Suppressor macrophage treated with lipopolysaccharide for 4 hours (primary cell): ENCODE measurements around the gene KIF13A.
"Not testable (repeated sequence)": the region's sequence is repeated elsewhere in the genome, so short reads cannot be mapped to it uniquely, and the experiment has no call there.

Experiments used
- DNase-seq: peaks from one replicate; pipeline ENCODE4 v3.0.0-alpha.2; 2020

KIF13A gene

DNA sequence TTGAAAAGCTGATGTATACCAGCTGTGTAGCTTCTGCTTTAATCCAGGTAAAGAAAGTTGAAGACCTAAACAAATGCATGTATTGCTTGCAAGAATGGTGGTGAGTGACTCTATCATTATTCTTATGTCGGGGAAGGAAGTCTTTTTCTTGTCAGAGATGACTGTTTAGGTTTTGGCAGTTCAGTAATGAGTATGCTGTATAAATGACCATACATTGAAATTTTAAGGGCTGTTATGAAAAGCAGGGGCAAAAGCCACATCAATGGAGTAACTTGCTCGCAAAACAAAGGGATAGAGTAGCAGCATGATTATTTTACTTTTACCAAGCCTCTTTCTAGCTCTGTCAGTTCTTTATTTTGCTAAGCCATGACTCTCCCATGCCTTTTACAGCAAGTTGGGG lies 224.8 kb downstream of the KIF13A start:
- no peak for DNase-seq

- no peak for DNase-seq
Measured at GRCh38 chr6:17758119-17758518, 229.3 kb downstream of the KIF13A start.

DNA sequence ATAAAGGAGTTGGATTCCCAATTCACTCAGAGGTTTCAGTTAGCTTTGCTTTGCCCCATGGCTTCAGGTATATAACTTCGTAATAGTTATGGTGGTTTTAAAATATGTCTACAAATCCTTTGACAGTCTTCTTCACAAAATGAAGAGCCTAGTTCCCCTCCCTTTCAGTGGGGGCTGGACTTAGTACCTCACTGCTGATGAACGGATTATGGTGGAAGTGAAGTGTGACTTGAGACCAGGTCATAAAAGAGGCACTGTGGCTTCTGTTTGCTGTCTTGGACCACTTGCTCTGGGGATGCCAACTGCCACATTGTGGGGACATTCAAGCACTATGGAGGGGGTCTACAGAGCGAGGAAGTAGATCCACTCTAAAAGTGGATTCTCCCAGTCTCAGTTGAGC lies 233.2 kb downstream of the KIF13A start:
- no peak for DNase-seq

GRCh38 chr6:17745324-17745723 lies 242.1 kb downstream of the KIF13A start:
- DNase-seq, result not testable (repeated sequence)

GRCh38 chr6:17744757-17745308 lies 242.6 kb downstream of the KIF13A start:
- DNase-seq, result not testable (repeated sequence)

DNA sequence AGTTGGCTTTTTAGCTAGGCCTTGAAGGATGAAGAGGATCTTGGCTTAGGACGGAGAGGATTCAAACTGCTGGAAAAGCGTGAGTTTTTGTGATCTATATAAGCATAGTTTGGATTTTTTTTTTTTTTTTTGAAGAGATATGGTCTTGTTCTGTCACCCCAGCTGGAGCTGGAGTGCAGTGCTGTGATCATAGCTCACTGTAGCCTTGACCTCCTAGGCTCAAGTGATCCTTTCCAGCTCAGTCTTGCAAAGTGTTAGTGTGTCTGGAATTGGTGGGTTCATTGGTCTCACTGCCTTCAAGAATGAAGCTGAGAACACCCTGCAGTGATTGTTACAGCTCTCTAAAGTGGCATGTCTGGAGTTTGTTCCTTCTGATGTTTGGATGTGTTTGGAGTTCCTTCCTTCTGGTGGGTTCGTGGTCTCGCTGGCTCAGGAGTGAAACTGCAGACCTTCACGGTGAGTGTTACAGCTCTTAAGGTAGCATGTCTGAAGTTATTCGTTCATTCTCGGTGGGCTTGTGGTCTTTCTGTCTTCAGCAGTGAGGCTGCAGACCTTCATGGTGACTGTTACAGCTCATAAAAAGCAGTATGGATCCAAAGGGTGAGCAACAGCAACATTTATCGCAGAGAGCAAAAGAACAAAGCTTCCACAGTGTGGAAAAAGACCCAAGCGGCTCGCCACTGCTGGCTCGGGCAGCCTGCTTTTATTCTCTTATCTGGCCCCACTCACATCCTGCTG lies 243.2 kb downstream of the KIF13A start:
- no peak for DNase-seq

- no peak for DNase-seq
Measured at GRCh38 chr6:17741507-17741906, 245.9 kb downstream of the KIF13A start.

- DNase-seq, result no peak
Measured at GRCh38 chr6:17740559-17741220, 246.7 kb downstream of the KIF13A start.

DNA sequence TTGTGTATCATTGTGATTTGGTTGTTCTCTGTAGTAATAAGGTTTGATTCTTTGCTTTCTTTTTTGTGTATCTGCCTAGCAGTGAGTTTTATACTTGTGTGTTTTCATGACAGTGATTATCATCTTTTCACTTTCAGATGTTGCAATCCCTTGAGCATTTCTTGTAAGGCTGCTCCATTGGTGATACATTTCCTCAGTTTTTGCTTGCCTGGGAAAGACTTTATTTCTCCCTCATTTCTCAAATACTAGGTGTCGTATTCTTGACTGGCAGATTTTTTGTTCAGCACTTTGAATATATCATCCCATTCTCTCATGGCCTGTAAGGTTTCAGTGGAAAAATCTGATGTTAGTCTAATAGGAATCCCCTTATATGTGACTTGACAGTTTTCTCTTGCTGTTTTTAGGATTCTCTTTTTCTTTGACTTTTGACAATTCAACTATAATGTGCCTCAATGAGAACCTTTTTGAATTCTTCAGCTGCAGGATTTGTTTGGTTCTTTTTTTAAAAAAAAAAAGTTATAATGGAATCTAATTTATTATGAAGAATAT lies 249.7 kb downstream of the KIF13A start:
- DNase-seq, result no peak

DNA sequence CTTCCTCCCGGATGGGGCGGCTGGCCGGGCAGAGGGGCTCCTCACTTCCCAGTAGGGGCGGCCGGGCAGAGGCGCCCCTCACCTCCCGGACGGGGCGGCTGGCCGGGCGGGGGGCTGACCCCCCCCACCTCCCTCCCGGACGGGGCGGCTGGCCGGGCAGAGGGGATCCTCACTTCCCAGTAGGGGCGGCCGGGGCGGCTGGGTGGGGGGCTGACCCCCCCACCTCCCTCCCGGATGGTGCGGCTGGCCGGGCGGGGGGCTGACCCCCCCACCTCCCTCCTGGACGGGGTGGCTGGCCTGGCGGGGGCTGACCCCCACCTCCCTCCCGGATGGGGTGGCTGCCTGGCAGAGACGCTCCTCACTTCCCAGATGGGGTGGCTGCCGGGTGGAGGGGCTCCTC lies 252.1 kb downstream of the KIF13A start:
- DNase-seq, result not testable (repeated sequence)

GRCh38 chr6:17730078-17730704 lies 257.2 kb downstream of the KIF13A start:
- no peak for DNase-seq

GRCh38 chr6:17729223-17730077 lies 258.0 kb downstream of the KIF13A start:
- no peak for DNase-seq

GRCh38 chr6:17728551-17729222 lies 258.7 kb downstream of the KIF13A start:
- DNase-seq, result no peak

- no peak for DNase-seq
Measured at GRCh38 chr6:17725083-17725482, 262.4 kb downstream of the KIF13A start.

GRCh38 chr6:17724341-17724740 lies 263.1 kb downstream of the KIF13A start:
- no peak for DNase-seq

GRCh38 chr6:17721671-17722070 lies 265.8 kb downstream of the KIF13A start:
- DNase-seq, result no peak

DNA sequence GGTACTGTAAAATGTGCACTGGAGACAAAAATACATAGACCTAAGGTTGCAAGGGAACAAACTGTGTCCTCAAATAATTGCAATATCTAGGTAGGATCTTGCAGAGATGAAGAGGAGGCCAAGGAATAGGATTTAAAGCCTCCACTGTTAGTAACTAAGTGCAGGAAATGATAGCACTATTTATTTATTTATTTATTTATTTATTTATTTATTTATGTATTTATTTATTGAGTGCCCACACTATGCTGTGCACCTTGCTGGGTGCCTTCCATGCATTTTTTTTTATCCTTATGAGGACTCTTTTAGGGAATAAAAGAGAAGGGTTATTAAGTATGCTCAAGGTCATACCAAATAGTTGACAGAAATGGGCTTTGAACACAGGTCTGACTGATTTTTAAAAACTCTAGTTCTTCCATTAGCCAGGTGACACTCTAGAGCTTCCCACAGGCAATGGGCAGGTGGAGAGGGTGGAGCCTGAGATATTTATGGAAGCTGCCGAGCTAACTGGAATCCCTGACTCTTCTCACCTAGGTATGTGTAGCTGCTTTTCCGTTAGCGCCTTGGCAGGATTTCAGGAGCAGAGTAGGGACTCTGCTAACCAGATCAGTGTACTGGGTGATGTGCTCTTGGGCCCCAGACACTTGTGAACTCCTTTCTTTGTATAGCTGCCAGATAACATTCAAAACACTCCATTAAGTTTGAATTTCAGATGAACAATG lies 268.0 kb downstream of the KIF13A start:
- no peak for DNase-seq

DNA sequence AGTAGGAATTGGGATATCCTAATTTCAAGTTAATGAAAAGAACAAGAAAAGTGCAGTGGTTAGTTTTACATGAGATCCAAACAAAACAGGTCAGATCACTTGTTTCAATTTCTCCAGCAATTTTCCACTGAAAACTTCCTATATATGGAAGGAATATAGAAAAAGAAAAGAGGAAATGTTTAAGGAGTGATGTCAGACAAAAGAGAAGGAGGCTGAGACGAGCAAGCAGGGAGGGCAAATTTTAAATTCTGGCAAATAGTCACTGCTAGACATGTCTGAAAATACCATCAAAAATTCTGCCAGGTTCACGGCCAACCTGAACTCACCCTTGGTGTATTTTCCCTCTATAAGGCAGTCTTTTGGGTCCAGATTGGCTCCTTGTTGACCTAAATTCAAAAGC lies 271.2 kb downstream of the KIF13A start:
- DNase-seq, result no peak

DNA sequence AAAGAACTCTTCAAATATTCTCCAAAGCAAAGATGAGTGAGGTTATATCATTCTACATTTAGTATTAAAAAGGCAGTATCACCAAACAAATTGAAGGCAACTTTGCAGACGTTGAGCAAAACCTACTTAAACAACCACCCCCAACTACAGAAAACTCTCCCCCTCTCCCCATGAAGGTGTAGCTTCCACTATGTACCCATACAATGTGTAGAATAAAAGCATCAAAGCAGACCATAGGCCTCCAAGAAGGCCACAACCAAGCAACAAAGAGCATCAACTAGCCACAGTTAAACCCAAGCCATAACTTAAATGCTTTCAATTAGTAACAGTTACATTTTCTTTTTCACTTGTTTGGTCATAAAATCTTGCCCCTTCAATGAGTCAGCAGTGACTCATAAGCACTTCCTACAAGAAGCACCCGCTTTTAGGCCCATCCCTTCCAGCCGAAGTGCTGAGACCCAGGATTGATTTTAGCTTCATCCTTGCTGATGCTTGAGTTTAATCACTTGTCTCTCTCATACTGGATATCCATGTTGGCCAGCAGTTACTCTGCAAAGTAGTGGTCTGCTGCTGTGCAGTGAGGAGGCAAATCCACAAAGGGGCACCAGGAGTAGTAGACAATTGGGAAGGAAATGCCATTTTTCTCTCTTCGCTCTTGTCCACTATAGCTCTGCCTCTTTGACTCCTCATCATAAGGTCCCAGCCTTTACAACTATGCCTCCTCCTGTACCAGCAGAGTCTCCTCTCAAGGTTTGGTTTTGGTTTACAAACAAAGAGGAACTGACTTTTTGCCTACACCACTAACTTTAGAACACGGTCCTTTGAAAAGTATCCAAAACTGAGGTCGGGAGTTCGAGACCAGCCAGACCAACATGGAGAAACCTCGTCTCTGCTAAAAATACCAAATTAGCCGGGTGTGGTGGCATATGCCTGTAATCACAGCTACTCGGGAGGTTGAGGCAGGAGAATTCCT lies 272.3 kb downstream of the KIF13A start:
- DNase-seq, result peak; percentile 93

DNA sequence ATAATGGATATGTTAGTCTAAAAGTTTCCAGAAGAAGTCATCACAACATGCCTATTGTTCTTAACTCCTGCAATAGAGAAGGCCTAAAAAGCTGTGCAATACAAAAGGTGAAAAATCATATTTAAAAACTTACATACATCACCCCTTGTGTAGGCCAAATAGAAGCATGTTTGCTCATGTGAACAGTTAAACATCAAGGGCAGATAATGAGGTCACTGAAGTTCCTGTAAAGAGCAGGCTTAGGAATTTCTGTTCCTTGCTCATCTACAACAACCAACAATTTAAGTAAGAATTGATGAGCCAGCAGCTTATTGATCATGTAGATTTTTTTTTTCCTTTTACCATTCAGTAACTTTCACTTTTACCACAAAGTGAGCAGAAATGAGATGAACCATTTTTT lies 273.3 kb downstream of the KIF13A start:
- DNase-seq, result peak; percentile 74
